HG02981 (cell line): ENCODE measurements around the gene ALG14.

Source experiments
- ATAC-seq: cut with Tn5 transposase; IDR thresholded peaks from one replicate; pipeline ENCODE4 v1.9.1; 2021; ENCODE audit warnings: mild to moderate bottlenecking, moderate library complexity; ENCODE audit not compliant: unreplicated experiment

Gene ALG14

GRCh38 chr1:94935034-94935433, 137.7 kb downstream of the ALG14 start:
- ATAC-seq, result no peak

- no peak for ATAC-seq
Measured at GRCh38 chr1:94934551-94934950, 138.2 kb downstream of the ALG14 start.

DNA sequence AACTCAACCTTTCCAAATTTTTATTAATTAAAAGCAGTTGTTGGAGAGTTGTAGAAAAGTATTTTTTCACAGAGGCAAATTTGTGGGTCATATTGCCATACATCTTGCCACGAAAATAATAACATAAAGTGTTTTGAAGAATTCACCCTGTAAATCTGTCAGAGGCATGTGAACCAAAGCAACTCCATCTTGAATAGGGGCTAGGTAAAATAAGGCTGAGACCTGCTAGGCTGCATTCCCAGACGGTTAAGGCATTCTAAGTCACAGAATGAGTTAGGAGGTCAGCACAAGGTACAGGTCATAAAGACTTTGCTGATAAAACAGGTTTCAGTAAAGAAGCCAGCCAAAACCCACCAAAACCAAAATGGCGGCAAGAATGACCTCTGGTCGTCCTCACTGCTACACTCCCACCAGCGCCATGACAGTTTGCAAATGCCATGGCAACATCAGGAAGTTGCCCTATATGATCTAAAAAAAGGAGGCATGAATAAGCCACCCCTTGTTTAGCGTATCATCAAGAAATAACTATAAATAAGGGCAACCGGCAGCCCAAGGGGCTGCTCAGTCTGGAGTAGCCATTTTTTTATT, 141.4 kb downstream of the ALG14 start:
- no peak for ATAC-seq

- ATAC-seq, result no peak
Measured at GRCh38 chr1:94929351-94930217, 143.2 kb downstream of the ALG14 start.

DNA sequence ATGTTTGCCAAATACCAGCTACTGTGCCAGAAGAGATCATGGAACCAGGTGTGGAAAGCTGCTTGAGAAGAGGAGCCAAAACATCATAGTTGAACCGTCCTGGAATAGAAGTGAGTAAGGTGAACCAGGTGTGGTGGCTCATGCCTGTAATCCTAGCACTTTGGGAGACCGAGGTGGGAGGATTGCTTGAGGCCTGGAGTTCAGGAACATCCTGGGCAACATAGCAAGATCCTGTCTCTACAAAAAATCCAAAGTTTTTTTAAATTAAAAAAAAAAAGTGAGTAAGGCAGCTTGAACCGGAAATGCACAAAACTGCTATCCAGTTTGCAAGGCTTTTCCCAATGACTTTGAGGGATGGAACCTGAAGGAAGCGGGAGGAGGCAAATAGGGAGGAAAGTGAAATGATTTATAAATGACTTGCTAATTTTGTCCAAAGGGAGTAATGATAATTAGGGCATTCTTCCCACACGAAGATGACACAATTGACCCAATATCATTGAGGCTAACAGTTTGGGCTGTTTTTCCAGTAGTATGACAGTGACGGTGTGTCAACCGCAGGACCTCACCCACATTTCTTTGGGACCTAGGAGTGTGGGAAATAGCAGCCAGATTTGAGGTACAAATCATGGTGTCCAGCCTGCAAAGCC, 144.3 kb downstream of the ALG14 start:
- no peak for ATAC-seq

GRCh38 chr1:94927405-94928175, 145.2 kb downstream of the ALG14 start:
- ATAC-seq, result no peak

- ATAC-seq, result peak; percentile 82
Measured at GRCh38 chr1:94926915-94927404, 145.8 kb downstream of the ALG14 start, which contains the start of gene CNN3. Gene CNN3 (minus strand): TSS chr1:94927110. CDS start chr1:94926894, 216 bp downstream.

- ATAC-seq, result peak; percentile 24
Measured at GRCh38 chr1:94926126-94926914, 146.4 kb downstream of the ALG14 start.

- no peak for ATAC-seq
Measured at GRCh38 chr1:94925561-94926125, 147.1 kb downstream of the ALG14 start.

- no peak for ATAC-seq
Measured at GRCh38 chr1:94925004-94925403, 147.7 kb downstream of the ALG14 start.
